GM12878 (cell line): ENCODE data around the gene FMNL2. TPM values are rescaled to one million over a fixed set of nuclear protein-coding genes. Genes with fewer than 3 reads are reported as not detected.
A peak's percentile ranks its signal among the peaks of the same experiment; 100 is the strongest.

ENCODE experiments used
- ATAC-seq: fragments of 200-7000 bp; cut with Tn5 transposase; 3 replicates; pipeline ENCODE4 v1.9.1; 2020; ENCODE audit warnings: mild to moderate bottlenecking, moderate library complexity
- BruUV-seq: library from RNA; stranded (reverse); fragments of 400-500 nt; replicated peaks from 2 replicates; lab custom pipeline; 2021; lab: Mats Ljungman, UMichigan
- CTCF ChIA-PET: fragments of 300-600 bp; sonication (Branson Sonifier 250); formaldehyde crosslinking; extraction: SDS; loops from one replicate; lab custom pipeline; 2021; ENCODE audit warnings: inconsistent platforms; lab: Yijun Ruan, JAX
- POLR2A ChIA-PET: fragments of 350-600 bp; formaldehyde crosslinking; extraction: SDS; loops from one replicate; lab custom pipeline; 2021; ENCODE audit warnings: inconsistent platforms; lab: Charles Lee
- RAD21 ChIA-PET: fragments of 300-600 bp; sonication (Branson Sonifier 250); formaldehyde crosslinking; loops from one replicate; lab custom pipeline; 2023; ENCODE audit warnings: antibody characterized with exemption; ENCODE audit not compliant: unreplicated experiment; lab: Charles Lee
- SMC1A ChIA-PET: fragments of 300-600 bp; sonication (Branson Sonifier 250); formaldehyde crosslinking; loops from one replicate; lab custom pipeline; 2023; ENCODE audit not compliant: unreplicated experiment, uncharacterized antibody; lab: Charles Lee
- DNase-seq: peaks from one replicate; pipeline ENCODE4 v3.0.0-alpha.2; 2011; ENCODE audit warnings: low read depth, low spot score
- FAIRE-seq: peaks from 3 replicates; lab custom pipeline; 2011; peaks lifted over from hg19 to GRCh38; lab: Jason Lieb, UNC
- H2AFZ ChIP-seq: 2 replicates; pipeline ENCODE4 v1.6.0; 2011; ENCODE audit warnings: low read depth, low read length, control low read depth; ENCODE audit not compliant: control insufficient read depth
- H3K27ac ChIP-seq: 2 replicates; pipeline ENCODE4 v1.5.1; 2011; ENCODE audit warnings: control low read depth; ENCODE audit not compliant: control insufficient read depth, insufficient read depth
- H3K27me3 ChIP-seq, 2 experiments: replicated peaks in 1 of 2; 2 replicates each; pipeline versions ENCODE4 v1.6.0 to v1.6.1; 2011; ENCODE audit warnings: low read length in 1 of 2; ENCODE audit not compliant: control insufficient read depth in 2 of 2, insufficient read depth in 2 of 2
- H3K36me3 ChIP-seq, 2 experiments: 2 replicates each; pipeline ENCODE4 v1.5.1; 2011; ENCODE audit warnings: low read length in 1 of 2; ENCODE audit not compliant: control insufficient read depth in 2 of 2, insufficient read depth in 2 of 2
- H3K4me1 ChIP-seq: 2 replicates; pipeline ENCODE4 v1.6.1; 2011; ENCODE audit warnings: mild to moderate bottlenecking, low read length, moderate library complexity, mixed read lengths; ENCODE audit not compliant: control insufficient read depth, insufficient read depth
- H3K4me2 ChIP-seq: 2 replicates; pipeline ENCODE4 v1.6.0; 2011; ENCODE audit warnings: control low read depth; ENCODE audit not compliant: control insufficient read depth, insufficient read depth
- H3K4me3 ChIP-seq: fragments of 200-600 bp; sonication (generic); 2 replicates; pipeline ENCODE4 v1.5.1; 2016
- H3K79me2 ChIP-seq: 2 replicates; pipeline ENCODE4 v1.6.0; 2011; ENCODE audit warnings: low read length; ENCODE audit not compliant: control insufficient read depth, insufficient read depth
- H3K9ac ChIP-seq: 2 replicates; pipeline ENCODE4 v1.8.0; 2011; ENCODE audit warnings: low read length, control low read depth, mixed read lengths; ENCODE audit not compliant: control insufficient read depth, insufficient read depth
- H3K9me3 ChIP-seq: replicated peaks from 3 replicates; pipeline ENCODE4 v1.5.1; 2011; ENCODE audit warnings: mild to moderate bottlenecking, low read length; ENCODE audit not compliant: control insufficient read depth, insufficient read depth
- H4K20me1 ChIP-seq: 2 replicates; pipeline ENCODE4 v1.6.0; 2011; ENCODE audit not compliant: control insufficient read depth, insufficient read depth
- BHLHE40 ChIP-seq, 2 experiments: fragments of 450-650 bp in 1 of 2; IDR thresholded peaks; 2 replicates each; pipeline ENCODE4 v1.6.1; 2011 to 2017; ENCODE audit warnings: low read depth in 2 of 2, borderline replicate concordance in 1 of 2, improper control_type of control experiment in 1 of 2, low read length in 1 of 2, mild to moderate bottlenecking in 1 of 2
- CBFB ChIP-seq: IDR thresholded peaks from 2 replicates; pipeline ENCODE4 v1.6.1; 2016; ENCODE audit warnings: antibody characterized with exemption, low read depth
- CREB1 ChIP-seq: IDR thresholded peaks from 2 replicates; pipeline ENCODE4 v1.6.1; 2012; ENCODE audit warnings: low read depth, mild to moderate bottlenecking, inconsistent platforms
- IKZF2 ChIP-seq, 2 experiments: fragments of 450-650 bp; IDR thresholded peaks; 2 replicates each; pipeline ENCODE4 v1.6.1; 2017; ENCODE audit warnings: mild to moderate bottlenecking in 2 of 2, moderate library complexity in 2 of 2
- IRF4 ChIP-seq: IDR thresholded peaks from 2 replicates; pipeline ENCODE4 v1.6.1; 2011; ENCODE audit warnings: low read depth, low read length
- MLLT1 ChIP-seq: fragments of 450-650 bp; IDR thresholded peaks from 2 replicates; pipeline ENCODE4 v1.6.1; 2016; ENCODE audit warnings: mild to moderate bottlenecking
- NBN ChIP-seq: fragments of 450-650 bp; IDR thresholded peaks from 2 replicates; pipeline ENCODE4 v1.6.1; 2016
- PAX8 ChIP-seq: fragments of 450-650 bp; IDR thresholded peaks from 2 replicates; pipeline ENCODE4 v1.6.1; 2017; ENCODE audit warnings: mild to moderate bottlenecking, moderate library complexity
- RELB ChIP-seq: fragments of 450-650 bp; IDR thresholded peaks from 2 replicates; pipeline ENCODE4 v1.6.1; 2017; ENCODE audit warnings: low read depth, mild to moderate bottlenecking, moderate library complexity
- SP1 ChIP-seq: IDR thresholded peaks from one replicate; pipeline ENCODE4 v1.6.1; 2011; ENCODE audit warnings: low read depth, low read length
- ZNF592 ChIP-seq: fragments of 450-650 bp; IDR thresholded peaks from 2 replicates; pipeline ENCODE4 v1.6.1; 2017; ENCODE audit warnings: mild to moderate bottlenecking, moderate library complexity
- WGBS: methylation state at CpG from one replicate; pipeline ENCODE4 v1.1.6; 2016; ENCODE audit warnings: low lambda C conversion rate; ENCODE audit not compliant: insufficient replicate concordance, insufficient coverage; ENCODE audit errors: missing lambda C conversion rate; 5-methylcytosine and 5-hydroxymethylcytosine counted together
- in situ Hi-C: fragments of 300-500 bp; cut with MboI; formaldehyde crosslinking; loops from 9 replicates; pipeline ENCODE4 v1.14.3; 2018; ENCODE audit warnings: mixed read lengths
- intact Hi-C: fragments of 100-400 bp; cut with micrococcal nuclease; formaldehyde crosslinking; loops from one replicate; pipeline ENCODE4 v1.14.2; 2022; ENCODE audit not compliant: unreplicated experiment
- polyA plus RNA-seq, 11 experiments: library from polyadenylated mRNA; depleted of rRNA in 4 of 11; unstranded in 6 of 11; stranded (reverse) in 5 of 11; fragments of >200 nt; fragmentation: Nextera tagmentation in 4 of 11; fragmentation: Illumina TruSeq in 1 of 11; extraction: Ambion mirVana in 4 of 11; extraction: Trizol in 1 of 11; gene quantifications; 1 replicate in 1 of 11; 2 replicates in 10 of 11; pipeline versions ENCODE4 v1.2.1 to v1.2.3, GENCODE V29; 2011 to 2016; ENCODE audit warnings: inconsistent platforms in 2 of 11, missing spikeins in 2 of 11, low read depth in 1 of 11
- total RNA-seq, 4 experiments: library from RNA; depleted of rRNA in 3 of 4; stranded (reverse); fragments of >200 nt in 3 of 4; fragmentation: Illumina TruSeq in 1 of 4; extraction: Trizol in 1 of 4; gene quantifications; 2 replicates each; pipeline versions ENCODE4 v1.2.1 to v1.2.3, GENCODE V29; 2013 to 2021
- TF ChIP-seq, protein P1 (sequence below): IDR thresholded peaks from 2 replicates; pipeline ENCODE4 v1.6.1; 2011; ENCODE audit warnings: mild to moderate bottlenecking, low read depth, low read length, moderate library complexity; ENCODE audit not compliant: insufficient replicate concordance

Gene FMNL2
- total and polyA plus RNA-seq, 10 of the 15 experiments (the other 5 are each of a cell fraction or from before 2014, with no cell fraction given), result 0.13 to 9.9 (median 0.35) TPM

GRCh38 chr2:152421521-152422370 lies 86.8 kb downstream of the FMNL2 start:
- Histone ChIP-seq H3K36me3 (no peaks in the 10 kb centered on the region), H3K27me3 (no peaks in the 10 kb centered on the region), H3K4me2 (no peak overlapping the region), H3K27ac (no peak overlapping the region), H3K9ac (no peak overlapping the region), H2AFZ (no peak overlapping the region), H4K20me1 (no peaks in the 10 kb centered on the region), H3K79me2 (no peaks in the 10 kb centered on the region; the same call in 1 of the 2 replicates), H3K9me3 (no peaks in the 10 kb centered on the region; the same call in 2 of the 3 replicates), H3K4me1 (no peaks in the 10 kb centered on the region; the same call in 1 of the 2 replicates), H3K4me3 (no peak overlapping the region)
- intact Hi-C loops (loop anchor here (5.0 kb wide), 1 partner anchor 54 kb away; no protein-coding TSS in a partner anchor), in situ Hi-C loops (no loop called here)
- SMC1A ChIA-PET, result interaction anchor here (1.0 to 1.5 kb wide), 8 partner anchors 10 to 246 kb away, joined by 3 to 9 read pairs (median 4); partner anchors contain the start of gene STAM2
- RAD21 ChIA-PET, result interaction anchor here (0.9 to 1.4 kb wide), 5 partner anchors 10 to 143 kb away, joined by 3 to 4 read pairs (median 3); no protein-coding TSS in a partner anchor
- POLR2A ChIA-PET, result interaction anchor here (0.6 to 1.5 kb wide), 4 partner anchors 11 to 247 kb away, joined by 3 to 4 read pairs (median 4); no protein-coding TSS in a partner anchor
- no peak for DNase-seq
- WGBS, result 52% methylated on average over 8 of the region's 8 CpGs
- ATAC-seq, result peak; percentile 86
- FAIRE-seq, result peak; percentile 18
- CTCF ChIA-PET, result interaction anchor here (1.3 to 2.0 kb wide), 3 partner anchors 10 to 50 kb away, joined by 4 to 6 read pairs (median 4); no protein-coding TSS in a partner anchor
- no TSS peak for BruUV-seq
- TF ChIP-seq, protein P1, sequence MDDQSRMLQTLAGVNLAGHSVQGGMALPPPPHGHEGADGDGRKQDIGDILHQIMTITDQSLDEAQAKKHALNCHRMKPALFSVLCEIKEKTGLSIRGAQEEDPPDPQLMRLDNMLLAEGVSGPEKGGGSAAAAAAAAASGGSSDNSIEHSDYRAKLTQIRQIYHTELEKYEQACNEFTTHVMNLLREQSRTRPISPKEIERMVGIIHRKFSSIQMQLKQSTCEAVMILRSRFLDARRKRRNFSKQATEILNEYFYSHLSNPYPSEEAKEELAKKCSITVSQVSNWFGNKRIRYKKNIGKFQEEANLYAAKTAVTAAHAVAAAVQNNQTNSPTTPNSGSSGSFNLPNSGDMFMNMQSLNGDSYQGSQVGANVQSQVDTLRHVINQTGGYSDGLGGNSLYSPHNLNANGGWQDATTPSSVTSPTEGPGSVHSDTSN, result no peak
- TF ChIP-seq CREB1, result no peak
- no peak for TF ChIP-seq IKZF2 (IDR thresholded peaks at IDR 0.05)
- TF ChIP-seq ZNF592, result no peak
- TF ChIP-seq PAX8, result no peak
- TF ChIP-seq BHLHE40 (IDR thresholded peaks at IDR 0.05; ENCODE audit: borderline replicate concordance in 1 of 2, low read depth in 2 of 2, low read length in 1 of 2), result peak; percentile 38 to 72; a peak in 2 of 4 replicates
- TF ChIP-seq RELB, result no peak
- TF ChIP-seq SP1, result no peak
- no peak for TF ChIP-seq IRF4
- no peak for TF ChIP-seq NBN
- TF ChIP-seq MLLT1, result no peak
- TF ChIP-seq CBFB, result no peak
